ENCODE measurements around the gene DRAXIN.

The DRAXIN gene

GRCh38 chr1:11690397-11691301 is 861 bp upstream of the DRAXIN start:
- peak; percentile 36 for DNase-seq

- peak; percentile 27 for DNase-seq
These were observed 610 bp downstream of the DRAXIN start for GRCh38 chr1:11691928-11692711.

- DNase-seq = no peak
These were observed 1.6 kb downstream of the DRAXIN start for GRCh38 chr1:11693024-11693590.

- DNase-seq = no peak
These were observed 2.4 kb downstream of the DRAXIN start for GRCh38 chr1:11693917-11694316.

GRCh38 chr1:11695861-11696260 is 4.4 kb downstream of the DRAXIN start:
- DNase-seq = no peak

GRCh38 chr1:11697188-11697892 is 5.8 kb downstream of the DRAXIN start:
- DNase-seq = no peak

GRCh38 chr1:11697893-11698210 is 6.3 kb downstream of the DRAXIN start:
- DNase-seq = no peak

- no peak for DNase-seq
These were observed 9.3 kb downstream of the DRAXIN start for GRCh38 chr1:11700601-11701467.

GRCh38 chr1:11701551-11701961 is 10.0 kb downstream of the DRAXIN start:
- DNase-seq = peak; percentile 47

- DNase-seq = no peak
These were observed 10.7 kb downstream of the DRAXIN start for GRCh38 chr1:11701981-11702803.

- DNase-seq = no peak
These were observed 12.1 kb downstream of the DRAXIN start for GRCh38 chr1:11703357-11704193.

GRCh38 chr1:11704194-11704529 is 12.7 kb downstream of the DRAXIN start:
- DNase-seq = no peak

- DNase-seq = peak; percentile 27
These were observed 13.4 kb downstream of the DRAXIN start for GRCh38 chr1:11704691-11705475.

GRCh38 chr1:11705596-11705995 is 14.1 kb downstream of the DRAXIN start:
- DNase-seq = peak; percentile 31

GRCh38 chr1:11706292-11706691 is 14.8 kb downstream of the DRAXIN start:
- DNase-seq = no peak

GRCh38 chr1:11707621-11708276 is 16.2 kb downstream of the DRAXIN start:
- peak; percentile 80 for DNase-seq

- DNase-seq = no peak
These were observed 17.2 kb downstream of the DRAXIN start for GRCh38 chr1:11708554-11709350.

- no peak for DNase-seq
These were observed 20.0 kb downstream of the DRAXIN start for GRCh38 chr1:11711490-11711889.
